ENCODE measurements around the gene COQ10A.

- no peak for TF ChIP-seq EP300 (IDR thresholded peaks at IDR 0.05; ENCODE audit: low read depth)
- peak; percentile 81 for TF ChIP-seq POLR2A (IDR thresholded peaks at IDR 0.05)
- peak; percentile 66 to 91 (median 74) for TF ChIP-seq CTCF (IDR thresholded peaks at IDR 0.05)
- peak; percentile 90 to 93 (median 91) for TF ChIP-seq POLR2AphosphoS5 (IDR thresholded peaks at IDR 0.05)
Measured at GRCh38 chr12:56266693-56267442, at the start of gene COQ10A.
